MCF 10A (cell line): ENCODE measurements around the gene RNF212B. TPM values are rescaled to one million over a fixed set of nuclear protein-coding genes. Genes with fewer than 3 reads are reported as not detected.
"Not testable (repeated sequence)": the region's sequence is repeated elsewhere in the genome, so short reads cannot be mapped to it uniquely, and the experiment has no call there.

Experiments
- BruUV-seq: library from RNA; stranded (reverse); fragments of 400-500 nt; replicated peaks from 2 replicates; lab custom pipeline; 2021; lab: Mats Ljungman, UMichigan
- CTCF ChIA-PET: fragments of 300-600 bp; sonication (Branson Sonifier 250); formaldehyde crosslinking; extraction: SDS; loops from one replicate; lab custom pipeline; 2021; ENCODE audit warnings: antibody characterized with exemption, inconsistent platforms; lab: Yijun Ruan, JAX
- POLR2A ChIA-PET: fragments of 300-600, 350-650 bp; sonication (Branson Sonifier 250); formaldehyde crosslinking; extraction: SDS; loops from one replicate; lab custom pipeline; 2020; ENCODE audit warnings: antibody characterized with exemption, inconsistent platforms; lab: Yijun Ruan, JAX
- DNase-seq: peaks from one replicate; pipeline ENCODE4 v3.0.0-alpha.2; 2018; ENCODE audit not compliant: unreplicated experiment
- H3K27ac Mint-ChIP-seq: one replicate; pipeline ENCODE4 v1.8.0; 2022; ENCODE audit warnings: mild to moderate bottlenecking, low read depth, mixed read lengths; ENCODE audit not compliant: unreplicated experiment
- H3K27me3 Mint-ChIP-seq: one replicate; pipeline ENCODE4 v1.8.0; 2022; ENCODE audit warnings: mixed read lengths; ENCODE audit not compliant: insufficient read depth, unreplicated experiment
- H3K36me3 Mint-ChIP-seq: one replicate; pipeline ENCODE4 v1.8.0; 2022; ENCODE audit warnings: mild to moderate bottlenecking, moderate library complexity, mixed read lengths; ENCODE audit not compliant: insufficient read depth, unreplicated experiment
- H3K4me1 Mint-ChIP-seq: one replicate; pipeline ENCODE4 v1.8.0; 2022; ENCODE audit warnings: mixed read lengths; ENCODE audit not compliant: insufficient read depth, unreplicated experiment
- H3K4me3 Mint-ChIP-seq: one replicate; pipeline ENCODE4 v1.8.0; 2022; ENCODE audit warnings: mild to moderate bottlenecking, moderate library complexity, mixed read lengths; ENCODE audit not compliant: unreplicated experiment
- H3K9me3 Mint-ChIP-seq: one replicate; pipeline ENCODE4 v1.8.0; 2022; ENCODE audit warnings: mixed read lengths; ENCODE audit not compliant: unreplicated experiment
- intact Hi-C: fragments of 100-400 bp; cut with micrococcal nuclease; formaldehyde crosslinking; loops from 2 replicates; pipeline ENCODE4 v1.14.1; 2022
- total RNA-seq: library from RNA; stranded (reverse); gene quantifications from 2 replicates; pipeline ENCODE4 v1.2.3, GENCODE V29; 2022
- TF ChIP-seq, protein P1 (sequence below): fragments of 200-600 bp; IDR thresholded peaks from one replicate; pipeline ENCODE4 v1.8.0; 2022; ENCODE audit warnings: antibody characterized with exemption, mild to moderate bottlenecking; ENCODE audit not compliant: unreplicated experiment

RNF212B gene
- total RNA-seq, 1 experiment from 2014 or later = not detected

DNA sequence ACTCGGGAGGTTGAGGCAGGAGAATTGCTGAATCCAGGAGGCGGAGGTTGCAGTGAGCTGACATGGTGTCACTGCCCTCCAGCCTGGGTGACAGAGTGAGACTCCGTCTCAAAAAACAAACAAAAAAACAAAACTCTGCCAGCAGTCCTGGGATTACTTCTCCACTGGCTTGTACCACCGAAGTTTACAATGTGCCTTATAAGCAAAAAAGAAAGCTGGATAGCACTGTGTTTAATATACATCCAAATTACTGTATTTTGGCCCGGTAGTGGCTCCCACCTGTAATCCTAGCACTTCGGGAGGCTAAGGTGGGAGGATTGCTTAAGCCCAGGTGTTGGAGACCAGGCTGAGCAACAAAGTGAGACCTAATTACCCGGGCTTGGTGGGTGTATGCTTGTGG, 31.5 kb downstream of the RNF212B start:
- H3K4me3 Mint-ChIP-seq = no peak overlapping the region
- CTCF ChIA-PET = interaction anchor here (0.6 to 3.7 kb wide), 5 partner anchors 12 to 54 kb away, joined by 3 to 24 read pairs (median 6); no protein-coding TSS in a partner anchor
- no peaks in the 10 kb centered on the region for H3K4me1 Mint-ChIP-seq
- no TSS peak for BruUV-seq
- intact Hi-C loops = loop anchor here (5.0 kb wide), 1 partner anchor 208 kb away; no protein-coding TSS in a partner anchor
- no peaks in the 10 kb centered on the region for H3K9me3 Mint-ChIP-seq
- H3K36me3 Mint-ChIP-seq = peaks cover 10% of the 10 kb centered on the region
- no peaks in the 10 kb centered on the region for H3K27me3 Mint-ChIP-seq
- no peak overlapping the region for H3K27ac Mint-ChIP-seq
- DNase-seq = no peak
- TF ChIP-seq, protein P1, sequence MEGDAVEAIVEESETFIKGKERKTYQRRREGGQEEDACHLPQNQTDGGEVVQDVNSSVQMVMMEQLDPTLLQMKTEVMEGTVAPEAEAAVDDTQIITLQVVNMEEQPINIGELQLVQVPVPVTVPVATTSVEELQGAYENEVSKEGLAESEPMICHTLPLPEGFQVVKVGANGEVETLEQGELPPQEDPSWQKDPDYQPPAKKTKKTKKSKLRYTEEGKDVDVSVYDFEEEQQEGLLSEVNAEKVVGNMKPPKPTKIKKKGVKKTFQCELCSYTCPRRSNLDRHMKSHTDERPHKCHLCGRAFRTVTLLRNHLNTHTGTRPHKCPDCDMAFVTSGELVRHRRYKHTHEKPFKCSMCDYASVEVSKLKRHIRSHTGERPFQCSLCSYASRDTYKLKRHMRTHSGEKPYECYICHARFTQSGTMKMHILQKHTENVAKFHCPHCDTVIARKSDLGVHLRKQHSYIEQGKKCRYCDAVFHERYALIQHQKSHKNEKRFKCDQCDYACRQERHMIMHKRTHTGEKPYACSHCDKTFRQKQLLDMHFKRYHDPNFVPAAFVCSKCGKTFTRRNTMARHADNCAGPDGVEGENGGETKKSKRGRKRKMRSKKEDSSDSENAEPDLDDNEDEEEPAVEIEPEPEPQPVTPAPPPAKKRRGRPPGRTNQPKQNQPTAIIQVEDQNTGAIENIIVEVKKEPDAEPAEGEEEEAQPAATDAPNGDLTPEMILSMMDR = no peak
- POLR2A ChIA-PET = interaction anchor here (0.6 kb wide), 1 partner anchor 81 kb away, joined by 3 read pairs; no protein-coding TSS in a partner anchor

GRCh38 chr14:23275412-23275811, 37.7 kb downstream of the RNF212B start:
- no TSS peak for BruUV-seq
- Mint-ChIP-seq H3K4me3 (no peak overlapping the region), H3K27ac (no peak overlapping the region), H3K4me1 (no peaks in the 10 kb centered on the region), H3K27me3 (no peaks in the 10 kb centered on the region), H3K9me3 (no peaks in the 10 kb centered on the region), H3K36me3 (peaks cover 5% of the 10 kb centered on the region)
- intact Hi-C loops = no loop called here
- ChIA-PET CTCF (interaction anchor here (0.6 to 4.4 kb wide), 9 partner anchors 8 to 682 kb away, joined by 3 to 23 read pairs (median 4); no protein-coding TSS in a partner anchor), POLR2A (interaction anchor here (2.0 kb wide), 1 partner anchor 46 kb away, joined by 5 read pairs; the partner anchor contains the start of gene PABPN1)
- TF ChIP-seq, protein P1 = no peak
- DNase-seq = no peak

- intact Hi-C loops = no loop called here
- peaks cover 5% of the 10 kb centered on the region for H3K36me3 Mint-ChIP-seq
- DNase-seq = no peak
- no peaks in the 10 kb centered on the region for H3K4me1 Mint-ChIP-seq
- POLR2A ChIA-PET = interaction anchor here (0.7 to 1.8 kb wide), 3 partner anchors 9 to 33 kb away, joined by 3 to 5 read pairs (median 3); partner anchors contain the start of gene HOMEZ
- H3K27me3 Mint-ChIP-seq = no peaks in the 10 kb centered on the region
- H3K9me3 Mint-ChIP-seq = no peaks in the 10 kb centered on the region
- no TSS peak for BruUV-seq
- CTCF ChIA-PET = interaction anchor here (0.6 to 4.4 kb wide), 7 partner anchors 11 to 103 kb away, joined by 3 to 23 read pairs (median 3); no protein-coding TSS in a partner anchor
- TF ChIP-seq, protein P1 = no peak
- no peak overlapping the region for H3K4me3 Mint-ChIP-seq
- H3K27ac Mint-ChIP-seq = no peak overlapping the region
Observed at GRCh38 chr14:23277189-23277588, 39.5 kb downstream of the RNF212B start.

GRCh38 chr14:23277928-23278327, 40.2 kb downstream of the RNF212B start:
- CTCF ChIA-PET = interaction anchor here (1.0 to 4.4 kb wide), 6 partner anchors 11 to 102 kb away, joined by 3 to 23 read pairs (median 4); partner anchors contain the start of gene PABPN1
- BruUV-seq, DNase-seq, intact Hi-C loops, H3K27me3 Mint-ChIP-seq, H3K4me1 Mint-ChIP-seq, H3K27ac Mint-ChIP-seq, H3K9me3 Mint-ChIP-seq, H3K4me3 Mint-ChIP-seq, H3K36me3 Mint-ChIP-seq: not testable (repeated sequence)
- POLR2A ChIA-PET = interaction anchor here (0.6 to 1.8 kb wide), 3 partner anchors 8 to 158 kb away, joined by 3 to 5 read pairs (median 3); partner anchors contain the start of genes HOMEZ and PABPN1
